ENCODE results near the gene HNRNPU.
A peak's percentile ranks its signal among the peaks of the same experiment; 100 is the strongest.

HNRNPU gene

DNA sequence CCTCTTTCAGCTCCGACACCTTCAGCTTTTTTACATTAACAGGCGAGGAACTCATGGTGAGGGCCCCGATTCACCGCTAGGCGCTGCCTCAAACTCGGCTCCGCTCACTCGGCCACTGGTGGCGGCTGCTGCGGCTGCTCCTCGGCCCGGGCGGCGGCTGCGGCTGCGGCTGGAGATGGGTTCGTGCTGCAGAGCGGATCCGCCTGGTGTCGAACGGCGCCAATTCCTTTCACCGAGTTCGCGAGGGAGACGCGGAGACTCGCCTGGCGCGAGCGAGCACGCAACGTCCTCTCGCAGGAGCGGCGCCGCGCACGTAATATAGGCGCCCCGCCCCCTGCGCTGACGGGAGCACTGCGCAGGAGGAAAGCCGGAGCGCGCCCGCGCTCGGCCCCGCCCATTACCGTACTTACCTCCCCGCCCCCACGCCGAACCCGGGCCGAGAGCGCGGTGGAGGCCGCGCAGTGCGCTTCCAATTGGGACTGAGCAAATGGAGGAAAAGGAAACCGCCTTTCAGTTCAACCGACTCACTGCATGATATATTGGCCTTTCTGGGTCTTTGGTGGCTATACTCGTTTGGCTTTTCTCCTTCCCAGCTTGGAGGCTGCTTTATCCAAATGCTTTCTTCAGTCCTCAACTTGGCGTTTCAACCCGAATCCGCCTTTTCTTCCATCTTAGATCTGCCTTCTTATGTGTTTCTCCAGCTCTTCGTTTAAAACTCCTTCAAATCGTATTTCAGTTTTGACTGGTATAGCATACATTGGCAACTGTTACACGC, at the start of gene HNRNPU:
Gene HNRNPU (minus strand): TSS at position 291 of the 775 bp plus-strand sequence. CDS start 236 bp downstream, at position 55.
- peak; percentile 88 to 97 (median 92) for DNase-seq

DNA sequence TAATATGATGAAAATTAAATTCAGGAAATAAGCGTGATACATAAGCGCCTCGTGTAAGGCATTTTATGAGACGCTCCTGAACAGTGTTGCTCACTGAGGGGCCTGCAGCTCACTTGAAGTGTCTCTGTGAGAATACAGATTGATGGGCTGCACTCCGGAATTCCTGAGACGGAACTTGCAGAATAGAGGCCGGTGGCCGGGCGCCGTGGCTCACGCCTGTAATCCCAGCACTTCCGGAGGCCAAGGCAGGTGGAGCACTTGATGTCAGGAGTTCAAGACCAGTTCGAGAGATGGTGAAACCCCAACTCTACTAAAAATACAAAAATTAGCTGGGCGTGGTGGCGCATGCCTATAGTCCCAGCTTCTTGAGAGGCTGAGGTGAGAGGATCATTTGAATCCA, 49.5 kb upstream of the HNRNPU start:
- DNase-seq, result no peak

DNA sequence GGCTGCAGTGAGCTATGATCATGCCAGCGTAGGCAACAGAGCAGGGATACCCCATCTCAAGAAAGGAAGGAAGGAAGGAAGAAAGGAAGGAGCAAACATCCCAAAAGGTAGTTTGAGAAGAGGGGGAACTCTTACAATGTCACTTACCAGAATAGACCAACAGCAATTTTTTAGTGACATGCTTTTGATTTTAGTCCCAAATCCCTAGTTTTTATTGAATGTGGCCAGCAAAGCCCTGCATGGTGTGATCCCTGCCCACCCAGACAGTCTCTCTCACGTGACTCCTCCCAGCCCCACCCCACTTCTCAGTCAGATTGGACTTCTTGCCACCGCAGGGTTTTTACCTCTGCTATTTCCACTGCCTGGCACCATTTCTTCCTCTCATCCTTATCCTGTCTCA, 39.8 kb upstream of the HNRNPU start:
- no peak for DNase-seq

DNA sequence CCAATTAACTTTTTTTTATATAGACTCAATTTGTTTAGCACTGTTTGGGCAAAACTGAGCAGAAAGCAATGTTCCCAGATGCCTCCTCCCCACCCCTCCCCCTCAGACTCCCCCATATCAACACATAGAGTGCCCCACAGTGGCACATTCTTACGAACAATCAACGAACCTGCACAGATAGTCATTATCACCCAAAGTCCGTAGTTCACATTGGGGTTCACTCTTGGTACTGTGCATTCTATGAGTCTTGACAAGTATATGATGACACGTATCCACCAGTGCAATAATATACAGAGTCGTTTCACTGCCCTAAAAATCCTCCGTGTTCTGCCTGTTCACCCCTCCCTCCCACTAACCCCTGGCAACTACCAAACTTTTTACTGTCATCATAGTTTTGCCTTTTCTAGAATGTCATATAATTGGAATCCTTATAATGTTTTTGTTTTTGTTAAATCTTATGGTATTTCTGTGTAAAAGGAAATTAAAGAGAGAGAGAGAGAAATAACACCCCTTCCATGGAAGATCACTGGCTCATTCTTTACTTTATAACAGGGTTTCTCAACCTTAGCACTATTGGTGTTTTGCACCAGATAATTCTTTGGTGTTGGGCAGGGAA, 37.2 kb upstream of the HNRNPU start:
- DNase-seq, result no peak

DNA sequence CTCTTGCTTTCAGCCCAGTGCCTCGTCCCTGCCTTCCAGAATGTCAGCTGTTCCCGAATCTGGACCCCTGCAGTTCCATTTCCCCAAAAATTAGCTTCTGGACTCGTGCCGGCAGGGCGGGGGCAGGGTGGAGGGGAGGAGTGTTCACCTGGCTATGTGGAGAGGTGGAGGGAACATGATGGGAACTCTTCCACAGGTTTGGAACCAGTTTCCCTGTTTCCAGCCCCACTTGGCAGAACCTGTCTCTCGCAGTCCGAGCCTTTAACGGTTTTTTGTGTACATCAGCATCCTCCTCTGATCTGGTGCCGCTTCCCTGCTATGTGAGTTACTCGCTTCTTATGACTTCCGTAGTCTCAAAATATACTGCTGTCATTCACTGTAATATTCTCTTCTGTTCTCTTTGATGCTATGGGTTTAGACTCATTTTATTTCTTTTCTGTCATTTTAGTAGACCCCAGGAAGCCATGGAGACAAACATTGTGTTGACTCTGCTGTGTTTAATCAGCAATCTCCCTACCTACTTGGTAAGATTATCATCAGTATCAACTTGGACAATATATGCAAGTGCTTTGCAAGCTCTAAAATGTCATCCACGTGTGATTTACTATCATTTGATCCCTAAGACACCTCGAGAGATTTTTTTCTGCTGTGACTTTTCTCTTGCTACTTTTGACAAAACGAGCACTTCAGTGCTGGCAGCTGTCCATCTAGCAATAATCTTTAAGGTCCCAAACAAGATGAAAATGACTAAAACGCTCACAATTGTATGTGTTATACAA, 33.3 kb upstream of the HNRNPU start:
- no peak for DNase-seq

DNA sequence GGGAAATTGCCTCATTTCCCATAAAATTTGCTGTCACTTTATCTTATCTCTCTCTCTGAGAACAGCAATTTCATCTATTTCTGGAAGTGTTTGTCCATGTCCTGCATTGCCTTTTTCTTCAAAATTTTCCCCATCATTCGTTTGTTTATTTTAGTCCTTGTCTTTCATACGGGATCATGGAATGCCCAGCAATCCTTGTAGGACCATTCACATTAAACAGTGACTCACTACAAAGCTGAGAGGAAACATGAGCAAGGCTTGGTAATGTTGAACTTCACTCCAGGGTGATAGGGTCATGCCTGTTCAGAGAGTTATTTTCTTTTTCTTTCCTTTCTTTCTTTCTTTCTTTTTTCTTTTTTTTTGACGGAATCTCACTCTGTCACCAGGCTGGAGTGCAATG, 32.2 kb upstream of the HNRNPU start:
- no peak for DNase-seq

DNA sequence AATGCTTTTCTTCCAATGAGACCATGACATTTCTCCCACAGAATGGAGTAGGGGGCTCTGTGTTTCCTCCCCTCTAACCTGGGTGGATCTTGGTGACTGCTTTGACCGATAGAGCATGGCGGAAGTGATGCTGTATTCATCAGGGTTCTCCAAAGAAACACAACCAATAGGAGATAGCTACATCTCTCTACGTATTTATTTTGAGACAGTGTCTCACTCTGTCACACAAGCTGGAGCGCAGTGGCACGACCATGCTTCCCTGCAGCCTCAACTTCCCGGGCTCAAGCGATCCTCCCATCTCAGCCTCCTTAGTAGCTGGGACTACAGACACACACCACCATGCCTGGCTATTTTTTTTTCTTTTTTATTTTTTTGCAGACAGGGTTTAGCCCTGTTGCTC, 29.5 kb upstream of the HNRNPU start:
- DNase-seq, result no peak

DNA sequence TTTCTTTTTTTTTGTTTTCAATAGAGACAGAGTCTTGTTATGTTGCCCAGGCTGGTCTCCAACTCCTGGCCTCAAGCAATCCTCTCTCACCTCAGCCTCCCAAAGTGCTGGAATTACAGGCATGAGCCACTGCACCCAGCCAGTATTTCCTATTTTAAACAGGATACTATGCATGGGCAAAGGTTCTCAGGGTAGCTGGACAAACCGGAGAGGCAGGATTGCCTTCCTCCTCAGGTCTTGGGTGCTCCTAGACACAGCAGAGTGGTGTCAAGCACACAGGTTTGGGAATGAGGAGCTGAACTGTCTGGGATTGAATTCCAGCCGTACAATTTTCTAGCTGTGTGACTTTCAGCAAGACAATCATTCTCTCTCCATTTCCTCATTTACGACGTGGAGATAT, 22.9 kb upstream of the HNRNPU start:
- DNase-seq, result no peak

DNA sequence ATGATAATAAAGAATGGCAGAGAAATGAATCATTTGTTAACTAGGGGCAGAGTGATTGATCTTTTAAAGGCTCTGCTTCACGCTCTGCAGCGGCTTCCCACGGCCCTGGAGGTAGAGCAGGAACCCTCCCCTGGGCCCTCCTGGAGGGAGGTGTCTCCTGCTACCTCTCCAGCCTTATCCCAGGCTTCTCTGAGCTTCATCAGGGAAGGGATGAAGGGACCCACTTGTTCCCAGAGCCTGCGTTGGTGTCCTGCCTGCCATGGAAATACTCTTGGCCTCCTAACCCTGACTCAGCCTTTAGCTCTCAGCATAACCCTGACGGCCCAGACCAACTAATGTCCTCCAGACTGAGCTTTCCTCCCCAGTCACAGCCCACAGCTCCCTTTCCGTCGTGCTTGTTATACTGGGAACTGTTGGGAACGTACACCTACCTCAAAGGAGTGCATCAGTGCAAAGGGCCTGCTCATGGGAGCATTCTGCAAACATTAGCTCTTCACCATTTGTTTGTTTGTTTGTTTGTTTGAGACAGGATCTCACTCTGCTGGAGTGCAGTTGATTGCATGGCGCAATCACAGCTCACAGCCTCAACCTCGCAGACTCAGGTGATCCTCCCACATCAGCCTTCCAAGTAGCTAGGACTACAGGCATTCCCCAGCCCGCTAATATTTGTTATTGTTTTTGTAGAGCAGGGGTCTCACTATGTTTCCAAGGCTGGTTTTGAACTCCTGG, 17.4 kb upstream of the HNRNPU start:
- DNase-seq, result no peak

DNA sequence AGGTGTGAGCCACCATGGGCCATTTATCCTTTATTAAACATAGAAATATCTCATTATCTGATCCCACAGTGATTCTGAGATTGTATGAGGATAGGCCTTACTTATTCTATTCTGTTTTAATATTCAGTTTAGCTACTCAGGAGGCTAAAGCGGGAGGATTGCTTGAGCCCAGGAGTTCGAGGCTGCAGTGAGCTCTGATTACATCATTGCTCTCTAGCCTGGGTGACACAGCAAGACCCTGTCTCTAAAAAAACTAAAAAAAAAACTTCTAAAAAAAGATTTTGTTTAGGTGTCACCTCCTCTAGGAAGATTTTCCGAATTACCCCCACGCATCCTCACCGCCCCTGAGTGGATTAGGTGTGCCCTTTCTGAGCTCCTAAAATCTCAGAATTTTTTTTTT, 14.3 kb upstream of the HNRNPU start:
- DNase-seq, result no peak

DNA sequence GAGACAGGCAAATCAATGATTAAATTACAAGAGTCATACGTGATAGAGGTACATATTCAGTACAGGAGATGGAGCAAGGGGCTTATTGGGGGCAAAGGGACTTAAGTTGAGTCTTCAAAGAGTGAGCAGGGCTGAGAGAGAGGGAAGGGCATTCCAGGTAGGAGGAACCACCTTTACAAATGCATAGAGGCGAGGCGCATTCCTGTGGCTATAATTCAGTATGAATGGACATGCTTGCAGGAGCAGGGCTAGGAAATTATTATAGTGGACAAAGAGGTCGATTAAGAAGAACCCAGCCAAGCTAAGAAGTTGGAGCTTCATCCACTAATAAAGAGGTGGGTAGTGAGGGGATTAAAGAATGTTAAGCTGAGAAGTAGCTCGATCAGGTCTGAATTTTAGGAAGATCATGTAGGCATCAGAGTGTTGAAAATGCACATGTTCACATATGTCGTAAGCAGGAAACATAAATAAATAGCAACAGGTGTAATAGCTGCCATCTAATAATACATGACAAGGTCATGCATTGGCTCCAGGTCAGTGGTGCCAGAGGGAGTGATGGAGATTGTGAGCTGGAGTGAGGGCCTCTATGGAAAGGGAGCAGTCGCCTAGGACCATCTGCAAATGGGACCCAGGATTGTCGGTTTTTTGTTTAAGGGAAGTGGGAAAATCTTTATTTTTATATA, 12.0 kb upstream of the HNRNPU start:
- DNase-seq, result no peak

DNA sequence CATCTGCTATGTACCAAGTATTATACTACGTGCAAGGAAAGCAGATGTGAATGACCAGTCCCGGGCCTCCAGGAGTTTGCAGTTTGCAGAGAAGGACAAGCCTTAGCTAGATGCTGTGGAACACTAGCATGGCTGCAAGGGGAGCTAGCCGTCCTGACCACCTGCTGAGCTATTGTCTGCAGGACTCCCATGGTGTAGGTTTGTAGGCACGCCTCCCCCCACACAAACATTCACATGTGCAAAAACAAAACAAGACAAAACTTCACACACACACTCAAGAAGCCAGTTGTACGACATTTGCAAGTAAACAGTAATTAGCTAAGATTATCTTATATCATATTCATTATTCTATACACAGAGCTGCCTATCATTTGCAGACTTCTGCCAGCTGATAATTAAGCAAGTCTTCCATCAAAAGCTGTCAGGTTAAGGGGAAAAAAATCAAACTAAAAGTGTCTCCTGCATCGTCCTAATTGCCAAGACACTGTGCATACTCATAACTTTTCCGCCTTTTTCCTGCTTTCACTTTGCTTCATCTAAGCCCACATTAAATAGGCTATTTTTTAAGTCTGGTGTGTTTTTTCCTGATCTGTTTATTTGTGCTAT, 10.7 kb upstream of the HNRNPU start:
- DNase-seq, result no peak

DNA sequence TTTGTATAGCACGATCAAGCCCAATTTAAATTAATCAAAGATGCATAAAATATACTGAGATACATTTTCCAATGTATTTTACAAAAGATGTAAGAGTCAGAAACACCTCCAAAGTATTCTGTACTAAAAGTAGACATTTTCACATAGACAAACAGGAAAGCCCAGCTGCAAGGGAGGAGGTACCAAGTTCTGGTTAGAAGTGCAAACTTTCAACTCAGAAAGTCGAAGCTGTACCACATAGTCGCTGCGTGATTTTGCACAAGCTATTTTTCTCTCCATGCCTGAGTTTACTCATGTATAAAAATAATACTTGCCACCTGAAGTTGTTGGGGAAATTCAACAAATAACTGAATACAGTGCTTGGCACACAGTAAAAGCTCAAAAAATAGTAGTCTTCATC, 5.6 kb upstream of the HNRNPU start:
- DNase-seq, result no peak

DNA sequence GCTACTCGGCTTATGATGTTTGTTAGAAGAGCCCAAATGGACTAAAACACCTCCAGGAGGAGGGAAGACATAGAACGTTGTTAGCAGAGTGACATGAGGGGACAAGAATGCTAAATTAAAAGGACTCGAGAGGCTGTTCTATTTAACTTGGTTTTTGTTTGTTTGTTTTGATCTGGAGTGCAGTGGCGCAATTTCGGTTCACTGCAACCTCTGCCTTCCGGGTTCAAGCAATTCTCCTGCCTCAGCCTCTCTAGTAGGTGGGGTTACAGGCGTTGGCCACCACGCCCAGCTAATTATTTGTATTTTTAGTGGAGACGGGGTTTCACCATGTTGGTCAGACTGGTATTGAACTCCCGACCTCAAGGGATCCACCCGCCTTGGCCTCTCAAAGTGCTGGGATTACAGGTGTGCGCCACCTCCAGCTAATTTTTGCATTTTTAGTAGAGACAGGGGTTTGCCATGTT, 5.1 kb upstream of the HNRNPU start:
- no peak for DNase-seq

DNA sequence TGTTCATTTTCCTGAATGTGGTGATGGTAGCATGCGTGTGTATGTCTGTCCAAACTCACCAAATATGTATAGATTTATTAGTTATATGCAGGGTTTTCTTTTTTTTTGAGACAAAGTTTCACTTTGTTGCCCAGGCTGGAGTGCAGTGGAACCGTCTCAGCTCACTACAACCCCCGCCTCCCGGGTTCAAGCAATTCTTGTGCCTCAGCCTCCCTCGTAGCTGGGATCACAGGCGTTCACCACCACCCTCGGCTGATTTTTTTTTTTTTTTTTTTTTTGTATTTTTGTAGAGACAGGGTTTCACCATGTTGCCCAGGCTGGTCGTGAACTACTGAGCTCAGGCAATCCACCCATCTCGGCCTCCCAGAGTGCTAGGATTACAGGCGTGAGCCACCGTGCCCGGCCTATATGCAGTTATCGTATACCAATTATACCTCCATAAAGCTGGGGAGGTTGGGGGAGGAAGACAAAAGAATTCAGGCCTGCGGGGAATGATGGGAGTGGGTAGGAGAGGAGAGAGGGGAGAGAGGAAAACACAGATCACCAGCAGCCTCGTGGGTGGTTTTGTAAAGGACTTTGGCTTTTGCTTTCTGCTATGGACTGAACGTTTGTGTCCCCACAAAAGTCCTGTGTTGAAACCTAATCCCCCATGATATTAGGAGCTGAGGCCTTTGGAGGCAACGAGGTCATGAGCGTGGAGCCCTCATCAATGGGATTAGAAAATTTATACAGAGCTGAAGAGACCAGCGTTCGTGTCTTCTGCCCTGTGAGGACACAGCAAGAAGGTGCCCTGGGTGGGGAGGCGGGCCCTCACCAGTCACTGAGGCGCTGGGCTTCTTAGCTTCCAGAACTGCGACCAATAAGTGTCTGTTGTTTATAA, 4.4 kb upstream of the HNRNPU start:
- no peak for DNase-seq

DNA sequence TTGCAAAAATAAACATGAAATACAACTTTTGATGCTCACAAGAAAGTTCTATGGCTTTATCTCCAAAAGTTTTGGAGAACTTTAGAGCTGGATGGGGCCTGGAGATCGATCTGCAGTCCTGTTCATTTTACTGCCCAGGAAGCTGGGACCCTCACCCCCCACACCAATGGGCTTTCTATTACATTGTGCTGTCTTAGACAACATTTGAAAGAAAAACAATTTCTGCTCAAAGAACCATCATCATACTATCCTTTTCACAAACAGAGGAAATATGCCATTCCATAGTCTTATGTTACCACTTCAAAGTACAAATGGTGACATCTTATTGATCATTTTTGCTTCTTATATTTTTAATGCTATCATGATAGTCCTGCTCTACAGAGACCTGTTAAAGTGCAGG, 2.0 kb upstream of the HNRNPU start:
- no peak for DNase-seq

DNA sequence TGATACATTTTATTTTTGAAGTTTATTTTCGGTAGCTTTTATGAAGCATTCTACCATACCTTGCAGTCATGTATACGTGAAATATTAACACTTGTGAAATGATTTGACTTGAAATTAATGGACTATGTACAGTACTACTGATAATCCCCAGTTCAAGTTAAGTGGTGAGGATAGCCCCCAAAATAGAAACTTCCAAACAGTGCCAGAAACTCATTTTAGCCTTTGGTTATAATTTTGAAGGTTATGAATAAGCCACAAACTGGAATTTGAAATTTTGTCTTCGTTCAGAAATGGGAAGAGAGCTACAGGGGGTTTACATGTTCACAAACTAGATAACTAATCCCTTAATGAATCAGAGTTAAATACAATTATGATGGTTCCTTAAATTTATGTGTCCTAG, 1.5 kb upstream of the HNRNPU start:
- no peak for DNase-seq

DNA sequence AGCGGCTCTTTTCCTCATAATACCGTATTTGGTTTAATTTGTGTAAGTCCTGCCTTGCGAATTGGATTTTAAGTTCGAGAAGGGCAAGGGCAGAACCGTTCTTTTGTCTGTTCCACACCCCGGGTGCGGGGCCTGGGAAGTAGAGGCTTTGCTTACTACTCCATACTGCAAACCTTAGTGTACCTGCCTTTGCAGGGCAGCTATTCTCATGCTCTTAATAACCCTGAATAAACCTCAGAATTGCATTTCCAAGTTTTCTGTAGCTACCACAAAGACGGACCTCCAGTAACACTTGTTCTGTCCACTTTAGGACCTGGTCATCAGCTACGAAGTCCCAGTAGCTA, 657 bp upstream of the HNRNPU start:
- peak in 2 of 4 experiments; percentile 15 to 39 for DNase-seq

DNA sequence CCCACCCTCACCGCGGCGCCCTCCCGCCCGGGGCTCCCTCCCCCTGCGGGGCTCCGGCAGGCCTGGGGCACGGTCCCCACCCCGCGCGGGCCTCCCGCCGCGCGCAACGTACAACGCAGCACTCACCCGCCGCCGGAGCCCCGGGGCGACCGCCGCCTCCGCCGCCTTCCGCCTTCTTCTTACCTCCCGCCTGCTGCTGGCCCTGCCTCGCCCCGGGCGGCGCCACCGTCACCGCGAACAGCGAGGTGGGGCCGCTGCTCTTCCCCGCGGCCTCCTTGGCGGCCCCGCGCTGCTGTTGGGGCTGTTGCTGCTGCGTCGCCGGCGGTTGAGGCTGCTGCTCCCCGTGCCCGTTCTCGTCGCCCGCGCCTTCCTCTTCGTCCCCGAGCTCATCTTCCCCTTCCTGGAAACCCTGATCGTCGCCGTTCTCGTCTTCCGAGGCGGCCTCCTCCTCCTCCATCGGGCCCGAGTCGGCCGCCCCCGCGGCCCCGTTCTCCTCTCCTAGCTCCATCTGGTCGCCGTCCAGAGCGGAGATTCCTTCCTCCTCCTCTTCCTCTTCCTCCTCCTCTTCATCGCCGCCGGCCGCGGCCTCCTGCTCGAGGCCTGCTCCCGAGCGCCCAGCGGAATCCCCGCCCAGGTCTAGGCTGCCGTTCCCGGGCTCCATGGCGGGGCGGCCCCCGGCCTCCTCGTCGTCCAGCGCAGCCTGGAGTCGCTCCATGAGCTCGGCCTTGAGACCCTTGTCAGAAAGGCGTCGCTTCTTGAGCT, 671 bp downstream of the HNRNPU start:
- peak in 3 of 4 experiments; percentile 21 to 59 (median 48) for DNase-seq

Measured in activated naive CD4-positive, alpha-beta T cell (primary cell).